ENCODE measurements around the gene CYP46A1. TPM values are rescaled to one million over a fixed set of nuclear protein-coding genes. Genes with fewer than 3 reads are reported as not detected.

CYP46A1 gene
- total RNA-seq, 1 donor from 2014 or later: 1.9 TPM

DNA sequence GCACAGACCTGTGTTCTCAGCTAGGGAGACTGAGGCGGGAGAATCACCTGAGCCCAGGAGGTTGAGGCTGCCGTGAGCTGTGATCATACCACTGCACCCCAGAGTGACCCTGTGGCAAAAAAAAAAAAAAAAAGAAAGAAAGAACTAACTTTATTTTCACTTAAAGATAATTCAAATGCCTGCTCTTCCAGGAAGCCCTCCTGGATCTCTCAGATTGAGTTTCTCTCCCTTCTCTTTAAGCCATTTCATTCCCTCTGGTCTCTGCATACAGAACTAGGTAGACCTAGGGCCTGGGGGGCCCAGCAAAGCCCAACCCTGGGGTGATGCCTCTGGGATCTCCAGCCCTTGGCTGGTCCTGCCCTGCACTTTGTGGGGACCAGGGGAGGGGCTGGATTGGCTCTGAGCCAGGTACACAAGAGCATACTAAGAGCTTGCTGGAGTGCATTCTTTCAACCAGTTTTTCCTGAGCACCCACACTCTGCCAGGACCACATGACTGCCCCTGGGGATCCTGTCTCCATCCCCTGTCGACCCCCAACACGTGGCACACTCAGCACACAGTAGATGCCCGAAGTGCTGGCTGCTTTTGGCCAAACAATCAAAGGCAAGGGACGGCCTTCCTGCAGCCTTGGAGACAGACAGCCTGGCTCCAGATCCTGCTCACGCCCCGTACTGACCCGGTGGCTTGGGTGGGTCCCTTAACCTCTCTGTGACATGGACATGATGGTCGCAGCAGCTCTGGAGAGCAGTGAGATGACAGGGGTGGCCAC, 52.7 kb downstream of the CYP46A1 start:
- Mint-ChIP-seq H3K27ac (no peak overlapping the region), H3K36me3 (no peaks in the 10 kb centered on the region), H3K4me3 (no peak overlapping the region), H3K27me3 (ENCODE audit: low read depth) (peaks cover 13% of the 10 kb centered on the region), H3K4me1 (peaks cover 10% of the 10 kb centered on the region), H3K9me3 (no peaks in the 10 kb centered on the region)
- peak in 1 of 2 experiments; percentile 1 for DNase-seq (ENCODE audit: low spot score in 2 of 2, unreplicated experiment in 2 of 2)
- TF ChIP-seq, protein P1, sequence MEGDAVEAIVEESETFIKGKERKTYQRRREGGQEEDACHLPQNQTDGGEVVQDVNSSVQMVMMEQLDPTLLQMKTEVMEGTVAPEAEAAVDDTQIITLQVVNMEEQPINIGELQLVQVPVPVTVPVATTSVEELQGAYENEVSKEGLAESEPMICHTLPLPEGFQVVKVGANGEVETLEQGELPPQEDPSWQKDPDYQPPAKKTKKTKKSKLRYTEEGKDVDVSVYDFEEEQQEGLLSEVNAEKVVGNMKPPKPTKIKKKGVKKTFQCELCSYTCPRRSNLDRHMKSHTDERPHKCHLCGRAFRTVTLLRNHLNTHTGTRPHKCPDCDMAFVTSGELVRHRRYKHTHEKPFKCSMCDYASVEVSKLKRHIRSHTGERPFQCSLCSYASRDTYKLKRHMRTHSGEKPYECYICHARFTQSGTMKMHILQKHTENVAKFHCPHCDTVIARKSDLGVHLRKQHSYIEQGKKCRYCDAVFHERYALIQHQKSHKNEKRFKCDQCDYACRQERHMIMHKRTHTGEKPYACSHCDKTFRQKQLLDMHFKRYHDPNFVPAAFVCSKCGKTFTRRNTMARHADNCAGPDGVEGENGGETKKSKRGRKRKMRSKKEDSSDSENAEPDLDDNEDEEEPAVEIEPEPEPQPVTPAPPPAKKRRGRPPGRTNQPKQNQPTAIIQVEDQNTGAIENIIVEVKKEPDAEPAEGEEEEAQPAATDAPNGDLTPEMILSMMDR (IDR thresholded peaks at IDR 0.05; ENCODE audit: unreplicated experiment): no peak

DNA sequence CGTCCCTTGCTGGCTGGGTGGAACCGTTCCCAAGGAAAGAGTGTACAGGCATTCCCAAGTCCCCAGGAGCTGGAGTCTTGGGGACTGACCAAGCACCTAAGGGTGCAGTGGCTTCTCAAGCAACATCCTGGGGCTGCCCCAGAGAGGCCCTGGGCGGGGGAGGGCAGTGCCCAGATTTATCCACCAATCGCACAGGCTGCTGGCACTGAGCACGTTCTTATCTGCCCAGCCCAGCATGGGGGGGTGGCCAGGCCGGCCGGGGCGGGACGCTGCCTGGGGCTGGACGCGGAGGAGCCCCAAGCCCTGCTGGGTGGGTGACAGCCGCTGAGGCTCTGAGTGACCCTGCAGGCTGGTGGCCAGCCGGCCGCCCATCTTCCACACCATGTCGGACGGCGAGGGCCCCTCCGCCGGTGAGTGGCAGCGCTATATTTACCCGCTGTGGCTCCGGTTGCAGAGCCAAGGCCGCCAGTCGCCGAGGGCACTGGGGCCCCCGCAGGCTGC, 53.4 kb downstream of the CYP46A1 start:
- Mint-ChIP-seq H3K9me3 (no peaks in the 10 kb centered on the region), H3K4me3 (no peak overlapping the region)
- no peak for DNase-seq (ENCODE audit: low spot score in 2 of 2, unreplicated experiment in 2 of 2)

DNA sequence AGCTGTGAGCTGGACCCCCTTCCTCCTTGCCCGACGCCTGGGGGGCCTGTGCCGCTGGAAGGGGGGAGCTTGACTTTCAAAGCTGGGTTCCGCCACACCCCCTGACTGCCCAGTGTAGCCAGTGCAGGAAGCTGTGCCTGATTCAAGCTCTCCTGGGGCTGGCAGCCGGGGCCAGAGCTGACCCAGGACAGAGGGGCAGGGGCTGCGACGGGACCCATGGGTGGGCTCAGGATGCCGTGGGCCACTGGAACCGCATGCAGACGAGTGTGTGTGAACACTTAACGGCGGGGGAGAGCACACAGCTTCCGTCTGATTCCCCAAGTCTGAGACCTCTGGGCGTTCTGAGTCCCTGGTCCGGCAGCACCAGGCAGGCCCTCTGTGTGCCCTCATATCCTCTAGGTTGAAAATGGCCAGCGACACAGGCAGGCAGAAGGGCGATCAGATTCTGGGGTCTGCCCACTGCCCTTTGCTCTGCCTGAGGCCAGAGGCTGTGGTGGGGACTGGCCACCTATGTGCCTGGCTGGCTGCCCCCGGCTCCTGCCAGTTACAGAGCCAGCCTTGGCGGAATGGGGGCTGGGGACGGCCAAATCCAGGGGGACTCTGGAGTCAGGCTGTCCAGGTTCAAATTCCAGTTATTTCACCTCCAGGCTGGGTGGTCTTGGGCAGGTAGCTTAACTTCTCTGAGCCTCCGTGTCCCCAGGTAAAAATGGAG, 54.0 kb downstream of the CYP46A1 start:
- TF ChIP-seq, protein P1 (IDR thresholded peaks at IDR 0.05; ENCODE audit: unreplicated experiment): no peak
- Mint-ChIP-seq H3K36me3 (no peaks in the 10 kb centered on the region), H3K27ac (no peak overlapping the region), H3K4me3 (no peak overlapping the region), H3K9me3 (no peaks in the 10 kb centered on the region), H3K27me3 (ENCODE audit: low read depth) (peaks cover 22% of the 10 kb centered on the region), H3K4me1 (peaks cover 8% of the 10 kb centered on the region)
- no peak for DNase-seq (ENCODE audit: low spot score in 2 of 2, unreplicated experiment in 2 of 2)

More for the DNA sequence above, 53.4 kb downstream of the CYP46A1 start:
- peaks cover 8% of the 10 kb centered on the region for H3K4me1 Mint-ChIP-seq
- TF ChIP-seq, protein P1 (IDR thresholded peaks at IDR 0.05; ENCODE audit: unreplicated experiment): no peak
- H3K36me3 Mint-ChIP-seq: no peaks in the 10 kb centered on the region
- H3K27me3 Mint-ChIP-seq (ENCODE audit: low read depth): peaks cover 18% of the 10 kb centered on the region
- no peak overlapping the region for H3K27ac Mint-ChIP-seq

DNA sequence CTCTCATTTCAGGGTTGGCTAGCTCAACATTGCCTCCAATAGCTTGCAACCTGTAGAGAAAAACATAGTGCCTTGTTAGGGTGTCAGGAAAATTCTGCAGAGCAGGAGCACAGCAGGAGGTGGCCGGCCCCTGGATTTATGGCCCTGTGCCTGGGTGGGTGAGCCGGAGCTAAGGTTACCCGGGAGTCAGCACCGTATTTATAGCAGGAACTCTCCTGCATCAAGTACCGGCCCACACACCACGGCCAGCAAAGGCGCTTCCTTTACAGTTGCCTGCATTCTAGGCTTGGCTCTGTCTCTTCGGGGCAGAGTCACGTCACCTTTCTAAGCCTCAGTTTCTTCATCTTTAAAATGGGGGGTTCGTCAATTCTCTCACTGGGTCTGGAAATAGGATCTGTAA, 56.3 kb downstream of the CYP46A1 start:
- TF ChIP-seq, protein P1 (IDR thresholded peaks at IDR 0.05; ENCODE audit: unreplicated experiment): no peak
- Mint-ChIP-seq H3K4me3 (no peak overlapping the region), H3K9me3 (no peaks in the 10 kb centered on the region), H3K27ac (no peak overlapping the region), H3K4me1 (peaks cover 21% of the 10 kb centered on the region), H3K36me3 (no peaks in the 10 kb centered on the region), H3K27me3 (ENCODE audit: low read depth) (peaks cover 30% of the 10 kb centered on the region)
- no peak for DNase-seq (ENCODE audit: low spot score in 2 of 2, unreplicated experiment in 2 of 2)

DNA sequence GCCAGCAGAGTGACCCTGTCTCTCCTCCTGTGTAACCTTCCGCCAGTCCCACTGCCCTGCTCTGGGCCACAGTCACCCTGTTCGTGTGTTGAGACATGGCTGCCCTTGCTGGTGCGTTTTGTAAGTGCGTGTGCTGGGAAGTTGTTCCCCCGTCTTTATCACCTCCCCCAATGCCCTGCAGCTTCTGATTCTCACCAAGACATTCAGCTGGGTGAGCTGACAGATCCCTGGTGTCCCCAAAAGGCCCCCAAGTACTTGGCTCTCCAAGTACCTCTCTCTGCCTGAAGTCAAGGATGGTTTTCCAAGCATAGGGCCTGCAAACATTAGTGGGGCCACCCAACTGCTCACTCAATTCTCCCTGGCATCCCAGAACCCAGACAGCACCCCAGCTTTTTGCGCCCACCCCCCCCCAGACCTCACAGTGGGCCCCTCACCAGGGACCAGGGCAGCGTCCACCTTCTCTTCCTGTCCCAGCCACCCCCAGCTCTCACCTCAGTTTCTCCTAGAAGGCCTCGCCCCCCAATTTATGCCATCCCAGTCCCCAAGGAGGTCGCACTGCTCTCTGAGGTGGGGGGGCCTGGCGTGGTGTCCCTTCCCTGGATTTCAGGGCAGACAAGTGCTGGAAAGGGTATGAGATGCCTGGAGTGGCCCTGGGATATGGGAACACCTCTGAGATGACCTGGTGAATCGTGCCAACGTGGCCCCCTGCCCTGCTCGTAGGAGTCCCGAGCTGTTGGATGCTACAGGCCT, 57.3 kb downstream of the CYP46A1 start:
- H3K9me3 Mint-ChIP-seq: no peaks in the 10 kb centered on the region
- TF ChIP-seq, protein P1 (IDR thresholded peaks at IDR 0.05; ENCODE audit: unreplicated experiment): no peak
- no peak overlapping the region for H3K4me3 Mint-ChIP-seq
- H3K27me3 Mint-ChIP-seq (ENCODE audit: low read depth): peaks cover 26% of the 10 kb centered on the region
- peaks cover 30% of the 10 kb centered on the region for H3K4me1 Mint-ChIP-seq
- no peak for DNase-seq (ENCODE audit: low spot score in 2 of 2, unreplicated experiment in 2 of 2)
- no peaks in the 10 kb centered on the region for H3K36me3 Mint-ChIP-seq
- no peak overlapping the region for H3K27ac Mint-ChIP-seq
